Parathyroid adenoma (tissue), 2 donors: ENCODE data around the gene CHST11.
"Not testable (repeated sequence)": the region's sequence is repeated elsewhere in the genome, so short reads cannot be mapped to it uniquely, and the experiment has no call there.

Source experiments
- H2AFZ ChIP-seq: fragments of 300-600 bp; sonication (generic); one replicate; pipeline ENCODE4 v1.7.0; 2017; ENCODE audit warnings: antibody characterized with exemption, mild to moderate bottlenecking
- H3K27ac ChIP-seq: fragments of 300-600 bp; sonication (generic); one replicate; pipeline ENCODE4 v1.7.0; 2017
- H3K27me3 ChIP-seq: fragments of 300-600 bp; sonication (generic); one replicate; pipeline ENCODE4 v1.7.0; 2017; ENCODE audit warnings: low read length; ENCODE audit not compliant: control insufficient read depth, insufficient read depth
- H3K36me3 ChIP-seq: fragments of 300-600 bp; sonication (generic); one replicate; pipeline ENCODE4 v1.7.0; 2017; ENCODE audit warnings: low read length; ENCODE audit not compliant: control insufficient read depth, insufficient read depth
- H3K4me1 ChIP-seq: fragments of 300-600 bp; sonication (generic); one replicate; pipeline ENCODE4 v1.7.0; 2017; ENCODE audit warnings: control low read depth
- H3K4me2 ChIP-seq: fragments of 300-600 bp; sonication (generic); one replicate; pipeline ENCODE4 v1.7.0; 2017; ENCODE audit warnings: low read length
- H3K4me3 ChIP-seq: fragments of 300-600 bp; sonication (generic); one replicate; pipeline ENCODE4 v1.7.0; 2017; ENCODE audit warnings: low read depth, low read length
- H3K79me2 ChIP-seq: fragments of 300-600 bp; sonication (generic); one replicate; pipeline ENCODE4 v1.7.0; 2017; ENCODE audit warnings: control low read depth
- H3K9ac ChIP-seq: fragments of 300-600 bp; sonication (generic); one replicate; pipeline ENCODE4 v1.7.0; 2017; ENCODE audit warnings: mild to moderate bottlenecking
- H3K9me3 ChIP-seq: fragments of 300-600 bp; sonication (generic); one replicate; pipeline ENCODE4 v1.7.0; 2017; ENCODE audit warnings: low read length; ENCODE audit not compliant: control insufficient read depth
- TF ChIP-seq, protein P1 (sequence below): fragments of 300-600 bp; sonication (generic); IDR thresholded peaks from one replicate; pipeline ENCODE4 v1.7.0; 2017; ENCODE audit warnings: antibody characterized with exemption, mild to moderate bottlenecking
- donor health status: primary hyperparathyroidism.

The CHST11 gene

DNA sequence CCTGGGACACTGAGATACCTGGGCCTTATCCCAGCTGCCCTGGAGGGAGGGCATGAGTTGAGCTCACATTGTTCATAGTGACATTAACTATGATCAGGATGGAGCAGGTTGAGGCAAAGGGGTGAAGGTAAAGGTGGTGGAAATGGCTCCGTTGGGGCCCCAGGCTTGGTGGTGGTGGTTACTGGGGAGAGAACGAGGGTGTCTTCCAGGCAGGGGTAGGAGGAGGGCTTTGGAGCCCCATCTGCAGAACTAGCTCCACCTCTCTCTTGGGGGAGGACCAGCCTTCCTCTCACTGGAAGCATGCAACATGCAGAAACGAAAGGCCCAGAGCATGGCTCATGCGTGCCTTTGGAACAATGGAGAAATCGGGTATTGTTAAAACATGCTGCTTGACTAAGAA lies 284.3 kb downstream of the CHST11 start:
- no peak overlapping the region for H3K4me3 ChIP-seq

DNA sequence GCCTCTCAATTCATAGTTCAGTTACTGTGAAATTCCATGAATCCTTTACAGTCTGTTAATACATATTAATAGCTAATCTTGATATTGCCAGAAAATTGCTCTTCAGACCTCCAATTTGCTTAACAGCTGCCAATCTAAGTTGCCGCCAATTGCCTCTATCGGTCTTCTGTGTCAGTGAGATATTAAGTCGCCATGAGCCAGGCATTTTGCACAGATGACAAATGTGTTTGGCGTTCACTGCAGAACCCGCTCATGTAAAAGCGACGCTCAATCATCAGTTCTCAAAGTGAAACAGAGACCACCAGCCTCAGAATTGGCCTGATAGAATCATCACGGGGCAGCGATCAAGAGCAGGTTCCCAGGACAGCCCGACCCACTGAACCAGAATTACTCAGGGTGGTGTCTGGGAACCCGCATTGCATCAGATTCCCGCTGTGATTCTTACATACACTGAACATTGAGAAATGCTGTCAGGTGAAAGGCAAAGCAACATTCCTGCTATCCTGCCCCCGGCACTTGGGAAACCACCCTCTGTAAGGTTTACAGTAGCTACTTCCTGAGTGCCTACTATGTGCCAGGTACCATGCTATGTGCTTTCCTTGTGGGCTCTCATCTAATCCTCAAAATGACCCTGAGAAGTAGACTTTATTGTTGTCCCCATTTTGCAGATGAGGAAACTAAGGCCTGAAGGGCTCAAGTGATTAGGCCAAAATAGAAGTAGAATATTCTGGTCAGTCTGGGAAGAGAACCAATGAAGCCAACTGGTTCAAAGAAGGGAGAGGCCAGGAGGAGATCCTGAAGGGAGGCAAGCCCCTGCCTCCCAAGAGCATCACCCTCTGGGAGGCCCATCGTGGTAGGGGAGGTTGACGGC lies 285.0 kb downstream of the CHST11 start:
- Histone ChIP-seq H3K36me3 (no peaks in the 10 kb centered on the region), H3K27ac (peak overlapping the region; percentile 11), H3K4me3 (no peak overlapping the region)

More for the DNA sequence above, 284.3 kb downstream of the CHST11 start:
- Histone ChIP-seq H3K27ac (no peak overlapping the region), H3K9ac (no peak overlapping the region), H3K79me2 (no peaks in the 10 kb centered on the region), H3K4me2 (no peak overlapping the region), H3K9me3 (no peaks in the 10 kb centered on the region), H3K36me3 (no peaks in the 10 kb centered on the region), H2AFZ (no peak overlapping the region), H3K27me3 (no peaks in the 10 kb centered on the region), H3K4me1 (no peaks in the 10 kb centered on the region)
- TF ChIP-seq, protein P1, sequence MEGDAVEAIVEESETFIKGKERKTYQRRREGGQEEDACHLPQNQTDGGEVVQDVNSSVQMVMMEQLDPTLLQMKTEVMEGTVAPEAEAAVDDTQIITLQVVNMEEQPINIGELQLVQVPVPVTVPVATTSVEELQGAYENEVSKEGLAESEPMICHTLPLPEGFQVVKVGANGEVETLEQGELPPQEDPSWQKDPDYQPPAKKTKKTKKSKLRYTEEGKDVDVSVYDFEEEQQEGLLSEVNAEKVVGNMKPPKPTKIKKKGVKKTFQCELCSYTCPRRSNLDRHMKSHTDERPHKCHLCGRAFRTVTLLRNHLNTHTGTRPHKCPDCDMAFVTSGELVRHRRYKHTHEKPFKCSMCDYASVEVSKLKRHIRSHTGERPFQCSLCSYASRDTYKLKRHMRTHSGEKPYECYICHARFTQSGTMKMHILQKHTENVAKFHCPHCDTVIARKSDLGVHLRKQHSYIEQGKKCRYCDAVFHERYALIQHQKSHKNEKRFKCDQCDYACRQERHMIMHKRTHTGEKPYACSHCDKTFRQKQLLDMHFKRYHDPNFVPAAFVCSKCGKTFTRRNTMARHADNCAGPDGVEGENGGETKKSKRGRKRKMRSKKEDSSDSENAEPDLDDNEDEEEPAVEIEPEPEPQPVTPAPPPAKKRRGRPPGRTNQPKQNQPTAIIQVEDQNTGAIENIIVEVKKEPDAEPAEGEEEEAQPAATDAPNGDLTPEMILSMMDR: no peak

DNA sequence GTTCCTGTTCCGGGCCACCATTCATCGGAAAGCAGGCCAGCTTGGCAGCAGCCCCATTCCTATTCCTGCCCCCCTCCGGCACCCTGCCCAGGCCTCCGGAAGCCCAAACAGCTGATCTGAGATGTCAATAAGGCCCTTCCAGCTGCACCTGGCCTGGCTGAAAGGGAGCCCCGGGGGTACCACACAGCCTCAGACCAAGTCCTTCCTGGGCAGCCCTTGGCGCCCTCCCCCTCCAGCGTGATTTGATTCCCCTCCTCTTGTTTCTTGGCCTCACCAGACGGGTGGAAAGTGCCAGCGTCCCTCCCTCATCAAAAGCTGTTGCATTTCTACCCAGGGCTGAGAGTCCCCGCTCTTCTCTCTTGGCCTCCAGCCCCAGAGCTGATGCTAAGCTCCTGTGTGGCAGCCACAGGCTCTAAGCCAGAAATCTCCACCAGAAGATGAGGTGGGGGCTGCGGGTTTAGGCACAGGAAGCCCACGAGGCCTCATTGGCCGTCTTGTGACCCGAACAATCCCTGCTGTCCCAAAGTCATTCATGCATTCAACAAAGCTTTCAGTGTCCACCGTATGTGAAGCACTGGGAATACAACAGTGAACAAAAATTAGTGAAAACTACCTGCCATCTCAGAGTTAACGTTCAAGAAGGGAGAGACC lies 285.9 kb downstream of the CHST11 start:
- no peak overlapping the region for H2AFZ ChIP-seq
- H3K4me3 ChIP-seq: no peak overlapping the region
- no peaks in the 10 kb centered on the region for H3K27me3 ChIP-seq
- no peaks in the 10 kb centered on the region for H3K79me2 ChIP-seq
- TF ChIP-seq, protein P1: no peak
- H3K4me2 ChIP-seq: no peak overlapping the region
- H3K9ac ChIP-seq: no peak overlapping the region
- H3K36me3 ChIP-seq: no peaks in the 10 kb centered on the region
- no peak overlapping the region for H3K27ac ChIP-seq
- H3K4me1 ChIP-seq: no peaks in the 10 kb centered on the region
- no peaks in the 10 kb centered on the region for H3K9me3 ChIP-seq

More for the DNA sequence above, 285.0 kb downstream of the CHST11 start:
- Histone ChIP-seq H3K4me1 (no peaks in the 10 kb centered on the region), H3K4me2 (no peak overlapping the region), H3K9me3 (no peaks in the 10 kb centered on the region), H3K79me2 (no peaks in the 10 kb centered on the region), H3K27me3 (no peaks in the 10 kb centered on the region), H3K9ac (no peak overlapping the region), H2AFZ (no peak overlapping the region)
- TF ChIP-seq, protein P1: no peak

DNA sequence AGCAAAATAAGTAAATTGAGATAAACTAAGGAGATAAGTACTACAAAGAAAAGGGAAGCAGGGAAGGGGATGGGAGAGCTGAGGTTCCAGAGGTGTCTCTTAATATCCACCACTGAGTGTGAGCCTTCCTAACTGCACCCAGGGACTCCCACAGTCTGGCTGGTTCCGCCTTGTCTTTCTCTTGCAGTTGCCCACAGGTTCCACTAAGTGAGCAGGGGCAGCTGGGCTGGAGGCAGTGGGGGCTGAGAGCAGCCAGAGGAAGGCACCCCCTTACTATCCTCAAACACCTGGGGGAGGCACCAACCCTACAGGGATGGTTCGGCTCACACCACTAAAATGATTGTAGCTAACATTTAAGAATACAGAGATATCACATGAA lies 286.4 kb downstream of the CHST11 start:
- no peaks in the 10 kb centered on the region for H3K9me3 ChIP-seq
- TF ChIP-seq, protein P1: no peak
- H3K79me2 ChIP-seq: no peaks in the 10 kb centered on the region
- H3K36me3 ChIP-seq: no peaks in the 10 kb centered on the region
- no peak overlapping the region for H2AFZ ChIP-seq
- no peak overlapping the region for H3K27ac ChIP-seq
- H3K9ac ChIP-seq: no peak overlapping the region
- H3K27me3 ChIP-seq: no peaks in the 10 kb centered on the region
- no peak overlapping the region for H3K4me2 ChIP-seq
- H3K4me1 ChIP-seq: no peaks in the 10 kb centered on the region
- H3K4me3 ChIP-seq: no peak overlapping the region

DNA sequence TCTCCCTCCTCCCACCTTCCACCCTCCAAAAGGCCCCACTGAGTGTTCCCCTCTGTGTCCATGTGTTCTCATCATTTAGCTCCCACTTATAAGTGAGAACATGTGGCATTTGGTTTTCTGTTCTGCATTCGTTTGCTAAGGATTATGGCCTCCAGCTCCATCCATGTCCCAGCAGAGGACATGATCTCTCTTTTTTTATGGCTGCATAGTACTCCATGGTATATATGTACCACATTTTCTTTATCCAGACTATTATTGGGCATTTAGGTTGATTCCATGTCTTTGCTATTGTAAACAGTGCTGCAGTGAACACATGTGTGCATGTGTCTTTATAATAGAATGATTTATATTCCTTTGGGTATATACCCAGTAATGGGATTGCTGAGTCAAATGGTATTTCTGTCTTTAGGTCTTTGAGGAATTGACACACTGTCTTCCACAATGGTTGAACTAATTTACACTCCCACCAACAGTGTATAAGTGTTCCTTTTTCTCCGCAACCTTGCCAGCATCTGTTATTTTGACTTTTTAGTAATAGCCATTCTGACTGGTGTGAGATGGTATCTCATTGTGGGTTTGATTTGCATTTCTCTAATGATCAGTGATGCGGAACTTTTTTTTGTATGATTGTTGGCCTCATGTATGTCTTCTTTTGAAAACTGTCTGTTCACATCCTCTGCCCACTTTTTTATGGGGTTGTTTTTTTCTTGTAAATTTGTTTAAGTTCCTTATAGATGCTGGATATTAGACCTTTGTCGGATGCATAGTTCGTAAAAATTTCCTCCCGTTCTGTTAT lies 287.2 kb downstream of the CHST11 start:
- not testable (repeated sequence) for H3K9me3 ChIP-seq, H3K36me3 ChIP-seq, H3K79me2 ChIP-seq, H3K4me2 ChIP-seq, H3K27me3 ChIP-seq, H3K27ac ChIP-seq, H3K4me1 ChIP-seq, H3K4me3 ChIP-seq, H3K9ac ChIP-seq, H2AFZ ChIP-seq
